Measurements from ENCODE around the gene RASGRP1.

Gene RASGRP1

GRCh38 chr15:38496151-38496550 lies 68.5 kb downstream of the RASGRP1 start:
- no peak for DNase-seq

GRCh38 chr15:38490242-38490922 lies 74.2 kb downstream of the RASGRP1 start:
- DNase-seq, result no peak

GRCh38 chr15:38487378-38487777 lies 77.2 kb downstream of the RASGRP1 start:
- no peak for DNase-seq

GRCh38 chr15:38486936-38487335 lies 77.7 kb downstream of the RASGRP1 start:
- DNase-seq, result no peak

- peak; percentile 9 for DNase-seq
These were observed 82.0 kb downstream of the RASGRP1 start for GRCh38 chr15:38482572-38482971.

- no peak for DNase-seq
These were observed 82.9 kb downstream of the RASGRP1 start for GRCh38 chr15:38481761-38482160.

- no peak for DNase-seq
These were observed 83.5 kb downstream of the RASGRP1 start for GRCh38 chr15:38481113-38481512.

- DNase-seq, result no peak
These were observed 84.9 kb downstream of the RASGRP1 start for GRCh38 chr15:38479756-38480155.

- DNase-seq, result no peak
These were observed 85.3 kb downstream of the RASGRP1 start for GRCh38 chr15:38479266-38479665.

GRCh38 chr15:38477637-38478036 lies 87.0 kb downstream of the RASGRP1 start:
- no peak for DNase-seq

GRCh38 chr15:38476120-38476519 lies 88.5 kb downstream of the RASGRP1 start:
- no peak for DNase-seq

GRCh38 chr15:38475361-38475760 lies 89.3 kb downstream of the RASGRP1 start:
- DNase-seq, result no peak

- peak; percentile 79 for DNase-seq
These were observed 90.4 kb downstream of the RASGRP1 start for GRCh38 chr15:38474155-38474757.

GRCh38 chr15:38471974-38472373 lies 92.6 kb downstream of the RASGRP1 start:
- no peak for DNase-seq

GRCh38 chr15:38470816-38471215 lies 93.8 kb downstream of the RASGRP1 start:
- DNase-seq, result no peak

- DNase-seq, result no peak
These were observed 99.9 kb downstream of the RASGRP1 start for GRCh38 chr15:38464675-38465074.

GRCh38 chr15:38463893-38464292 lies 100.7 kb downstream of the RASGRP1 start:
- no peak for DNase-seq

- DNase-seq, result no peak
These were observed 103.4 kb downstream of the RASGRP1 start for GRCh38 chr15:38461066-38461833.

- DNase-seq, result no peak
These were observed 104.1 kb downstream of the RASGRP1 start for GRCh38 chr15:38460543-38460942.

- no peak for DNase-seq
These were observed 105.1 kb downstream of the RASGRP1 start for GRCh38 chr15:38459480-38459879.

- DNase-seq, result no peak
These were observed 106.0 kb downstream of the RASGRP1 start for GRCh38 chr15:38458646-38459045.

GRCh38 chr15:38455092-38455491 lies 109.5 kb downstream of the RASGRP1 start:
- peak; percentile 60 for DNase-seq

- DNase-seq, result peak; percentile 28
These were observed 109.9 kb downstream of the RASGRP1 start for GRCh38 chr15:38454696-38455090.

Data from hematopoietic multipotent progenitor cell treated with erythropoietin and hydrocortisone succinate and interleukin-3 and kit ligand, for 4 days (in vitro differentiated cells).